NCI-H2196 (cell line): ENCODE measurements around the gene TDRD9.

Source experiments
- DNase-seq: peaks from one replicate; lab custom pipeline; 2025; ENCODE audit not compliant: unreplicated experiment; lab: John Stamatoyannopoulos, UW

The TDRD9 gene

DNA sequence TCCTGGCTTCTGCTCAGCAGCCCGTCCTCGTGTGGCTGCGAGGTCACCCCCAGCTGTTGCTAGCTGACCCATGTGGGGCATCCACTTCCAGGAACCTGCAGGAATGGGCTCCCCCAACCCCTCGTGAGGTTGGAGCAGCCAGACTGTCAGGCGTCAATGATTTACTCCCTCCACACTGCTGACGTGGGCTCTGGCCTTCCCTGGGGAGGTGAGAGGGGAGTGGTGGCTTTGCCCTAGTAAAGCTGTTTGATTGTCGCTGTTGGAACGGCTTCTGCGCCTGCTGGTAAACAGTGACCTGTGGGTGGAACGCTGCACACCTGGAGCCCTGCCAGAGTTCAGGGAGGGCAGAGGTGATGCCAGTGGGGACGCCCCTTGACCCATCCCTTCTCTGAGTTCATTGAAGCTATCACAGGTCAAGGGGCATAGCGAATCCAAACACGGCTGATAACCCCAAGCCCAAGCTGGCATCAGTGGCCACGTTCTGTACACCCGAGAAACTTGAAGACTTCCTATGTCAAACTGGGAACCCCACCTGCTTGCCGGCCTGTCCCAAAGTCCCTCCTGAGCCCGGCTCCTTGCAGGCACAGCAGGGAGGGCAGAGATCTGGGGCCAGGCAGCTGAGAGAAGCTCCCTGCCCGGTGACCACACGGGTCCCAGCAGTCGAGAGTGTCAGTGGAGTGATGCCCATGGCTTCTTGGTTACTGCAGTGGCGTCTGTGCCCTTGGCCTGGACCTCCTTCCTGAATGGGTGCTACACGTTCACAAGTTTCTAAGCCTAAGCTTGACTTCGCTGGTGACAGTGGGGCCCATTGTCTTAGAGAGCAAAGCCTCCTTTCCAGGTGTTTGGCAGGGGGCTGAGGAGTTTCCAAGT lies 160.0 kb downstream of the TDRD9 start:
- DNase-seq: no peak

DNA sequence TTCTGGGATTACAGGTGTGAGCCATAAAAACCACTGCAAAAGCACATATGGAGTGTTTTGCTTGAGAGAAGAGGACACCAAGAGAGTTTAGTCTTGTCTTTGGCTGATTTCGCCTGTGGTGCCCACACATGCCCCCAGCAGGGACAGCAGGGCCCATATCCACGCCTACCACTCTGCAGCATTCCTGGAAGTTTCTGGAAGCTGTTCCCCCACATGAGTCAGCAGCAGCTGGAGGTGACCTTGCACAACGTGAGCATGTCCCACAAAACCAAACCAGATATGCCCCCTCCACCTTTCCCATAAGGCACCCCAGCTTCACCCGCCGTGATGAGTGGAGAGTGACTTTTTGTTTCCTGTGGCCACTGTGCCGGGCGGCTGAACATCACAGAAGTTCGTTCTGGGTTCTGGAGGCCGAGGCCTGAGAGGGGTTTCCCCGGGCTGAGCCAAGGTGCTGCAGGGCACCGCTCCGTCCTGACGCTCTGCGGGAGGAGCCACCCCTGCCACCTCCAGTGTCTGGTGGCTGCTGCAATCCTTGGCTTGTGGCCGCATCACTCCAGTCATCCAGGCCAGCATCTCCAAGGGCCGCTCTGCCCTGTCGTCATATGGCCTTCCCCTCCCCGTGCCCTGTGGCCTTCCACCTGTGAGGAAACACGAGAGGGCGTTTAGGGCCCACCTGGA lies 162.0 kb downstream of the TDRD9 start:
- no peak for DNase-seq

DNA sequence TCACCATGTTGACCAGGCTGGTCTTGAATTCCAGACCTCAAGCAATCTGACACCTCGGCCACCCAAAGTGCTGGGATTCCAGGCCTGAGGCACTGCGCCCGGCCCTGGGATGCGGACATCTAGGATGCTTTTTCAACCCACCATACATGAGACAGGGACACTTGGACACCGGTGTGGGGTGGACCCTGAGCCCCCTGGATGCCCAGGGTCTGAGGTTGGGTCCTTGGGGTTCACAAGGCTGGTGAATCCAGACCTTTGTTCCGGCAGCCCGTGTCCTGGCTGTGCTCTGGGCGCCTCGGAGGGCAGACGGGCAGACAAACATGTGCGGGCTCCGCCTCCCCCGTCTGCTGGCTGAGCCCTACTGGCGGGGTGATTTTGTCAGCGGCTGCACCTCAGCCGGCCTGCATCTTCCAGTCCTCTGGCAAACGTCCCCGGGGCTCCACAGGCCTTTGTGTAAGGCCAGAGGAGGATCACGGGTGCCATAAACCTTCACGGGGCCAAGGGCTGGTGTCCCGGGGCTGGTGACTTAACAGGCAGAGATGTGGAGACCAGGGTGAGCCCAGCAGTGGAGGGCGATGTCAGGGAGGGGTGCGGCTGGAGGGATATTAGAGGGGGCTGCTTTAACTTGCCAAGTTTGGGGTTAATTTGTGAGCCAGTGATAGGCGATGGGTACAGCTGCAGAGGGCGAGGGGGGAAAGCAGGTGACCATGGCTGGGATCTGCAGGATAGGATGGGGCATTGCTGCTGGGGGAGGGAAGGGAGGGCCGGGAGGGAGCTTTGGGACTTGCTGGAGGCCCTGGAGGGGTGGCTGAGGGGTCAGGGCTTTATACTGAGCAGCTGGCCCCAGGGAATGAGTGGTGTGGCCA lies 163.0 kb downstream of the TDRD9 start:
- DNase-seq: no peak

DNA sequence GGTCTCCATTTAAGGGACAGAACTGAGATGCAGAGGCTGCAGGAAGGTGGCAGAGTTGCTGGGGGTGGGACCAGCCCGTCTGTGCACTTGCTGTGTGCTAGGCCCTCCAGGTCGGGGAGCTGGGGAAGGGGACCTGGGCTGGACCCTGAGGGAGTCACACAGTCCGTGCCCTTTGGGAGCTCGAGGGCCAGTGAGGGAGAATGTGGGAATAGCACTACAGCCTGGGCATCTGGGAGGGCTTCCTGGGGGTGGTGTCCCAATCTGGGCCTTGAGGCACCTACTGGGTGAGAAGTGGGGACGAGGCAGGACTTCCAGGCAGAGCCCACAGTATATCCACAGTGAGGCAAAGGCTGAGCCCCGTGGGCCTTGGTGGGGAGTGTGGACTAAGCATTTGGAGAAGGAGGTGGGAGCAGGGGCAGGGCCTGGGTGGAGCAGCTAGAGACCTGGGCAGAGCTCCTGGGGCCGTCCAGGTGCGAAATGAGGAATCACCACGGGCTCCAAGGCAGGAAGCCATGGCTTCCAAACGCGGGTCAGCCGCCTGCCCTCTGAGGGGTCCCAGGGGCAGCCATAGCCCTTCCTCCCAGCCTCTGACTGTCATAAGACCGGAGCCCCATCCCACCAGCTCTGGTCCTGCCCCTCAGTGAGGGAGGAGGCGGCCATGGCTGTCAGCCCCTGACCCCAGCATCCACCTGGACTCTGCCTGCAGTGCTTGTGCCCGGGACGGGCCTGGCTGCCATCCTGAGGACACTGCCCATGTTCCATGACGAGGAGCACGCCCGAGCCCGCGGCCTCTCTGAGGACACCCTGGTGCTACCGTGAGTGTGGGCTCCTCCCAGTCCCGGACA lies 163.9 kb downstream of the TDRD9 start:
- DNase-seq: no peak

DNA sequence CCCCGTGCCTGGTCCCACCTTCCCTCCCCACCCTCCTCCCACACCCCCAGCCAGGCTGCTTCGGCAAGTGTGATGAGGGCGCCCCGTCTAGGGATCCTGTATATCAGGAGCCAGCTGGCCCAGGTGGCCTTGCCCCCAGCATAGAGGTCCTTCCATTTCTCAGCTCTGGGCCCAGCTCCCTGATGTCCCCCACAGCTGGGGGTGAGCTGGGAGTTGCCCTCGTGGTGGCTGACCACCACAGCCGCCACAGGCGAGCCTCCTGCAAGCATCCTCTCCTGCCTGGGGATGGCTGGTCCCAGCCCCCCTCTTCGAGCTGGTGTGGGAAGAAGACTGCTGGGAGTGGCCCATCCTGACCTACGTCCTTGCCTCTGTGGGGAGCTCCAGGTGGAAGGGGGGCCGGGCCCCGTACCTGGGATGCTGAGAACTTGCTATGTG lies 164.7 kb downstream of the TDRD9 start:
- DNase-seq: no peak

DNA sequence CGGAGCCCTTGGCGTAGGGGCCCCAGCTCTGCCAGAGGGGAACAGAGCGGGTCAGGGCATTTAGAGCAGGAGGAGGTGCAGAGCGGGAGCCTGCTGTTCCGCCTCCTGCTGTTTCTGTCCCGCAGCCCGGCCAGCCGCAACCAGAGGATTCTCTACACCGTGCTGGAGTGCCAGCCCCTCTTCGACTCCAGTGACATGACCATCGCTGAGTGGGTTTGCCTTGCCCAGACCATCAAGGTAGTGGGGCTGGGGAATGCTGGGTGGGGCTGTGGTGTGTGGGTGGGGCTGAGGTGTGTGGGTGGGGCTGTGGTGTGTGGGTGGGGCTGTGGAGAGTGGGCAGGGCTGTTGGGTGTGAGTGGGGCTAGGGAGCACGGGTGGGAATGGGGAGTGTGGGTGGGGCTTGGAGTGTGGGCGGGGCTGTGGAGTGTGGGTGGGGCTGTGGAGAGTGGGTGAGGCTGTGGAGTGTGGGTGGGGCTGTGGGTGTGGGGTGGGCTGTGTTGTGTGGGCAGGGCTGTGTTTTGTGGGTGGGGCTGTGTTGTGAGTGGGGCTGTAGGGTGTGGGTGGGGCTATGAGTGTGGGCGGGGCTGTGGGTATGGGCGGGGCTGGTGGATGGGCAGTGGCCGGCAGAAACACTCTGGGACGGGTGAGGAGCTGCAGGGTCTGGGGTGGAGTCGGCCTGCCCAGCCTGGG lies 165.3 kb downstream of the TDRD9 start:
- DNase-seq: no peak

DNA sequence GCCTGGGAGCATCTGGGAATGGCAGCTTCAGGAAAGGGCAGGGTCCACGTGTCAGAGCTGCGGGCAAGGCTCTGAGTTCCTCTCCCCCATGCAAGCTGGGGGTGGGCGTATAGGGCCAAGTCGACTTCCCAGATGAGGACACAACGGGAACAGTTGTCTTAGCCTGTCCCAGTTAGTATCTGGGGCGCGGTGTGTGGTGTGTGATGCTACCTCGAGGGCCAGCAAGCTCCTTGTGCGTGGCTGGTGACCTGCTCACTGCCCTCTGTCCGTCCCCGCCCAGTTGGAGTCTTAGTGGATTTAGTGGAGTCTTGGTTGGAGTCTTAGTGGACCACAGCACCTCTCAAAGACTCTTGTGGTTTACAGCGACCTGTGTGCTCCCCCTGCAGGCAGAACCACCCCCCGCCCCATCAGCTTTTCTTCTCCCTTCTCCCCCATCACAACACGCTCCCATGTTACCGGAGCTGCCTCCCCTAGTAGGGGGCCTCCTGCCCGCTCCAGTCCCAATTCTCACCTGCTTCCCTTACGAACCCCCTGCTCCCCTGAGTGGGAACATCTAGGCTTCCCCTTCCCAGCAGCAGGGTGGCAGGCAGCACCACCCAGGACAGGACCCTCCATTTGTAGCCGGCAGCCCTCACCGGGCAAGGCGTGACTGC lies 165.9 kb downstream of the TDRD9 start:
- no peak for DNase-seq

DNA sequence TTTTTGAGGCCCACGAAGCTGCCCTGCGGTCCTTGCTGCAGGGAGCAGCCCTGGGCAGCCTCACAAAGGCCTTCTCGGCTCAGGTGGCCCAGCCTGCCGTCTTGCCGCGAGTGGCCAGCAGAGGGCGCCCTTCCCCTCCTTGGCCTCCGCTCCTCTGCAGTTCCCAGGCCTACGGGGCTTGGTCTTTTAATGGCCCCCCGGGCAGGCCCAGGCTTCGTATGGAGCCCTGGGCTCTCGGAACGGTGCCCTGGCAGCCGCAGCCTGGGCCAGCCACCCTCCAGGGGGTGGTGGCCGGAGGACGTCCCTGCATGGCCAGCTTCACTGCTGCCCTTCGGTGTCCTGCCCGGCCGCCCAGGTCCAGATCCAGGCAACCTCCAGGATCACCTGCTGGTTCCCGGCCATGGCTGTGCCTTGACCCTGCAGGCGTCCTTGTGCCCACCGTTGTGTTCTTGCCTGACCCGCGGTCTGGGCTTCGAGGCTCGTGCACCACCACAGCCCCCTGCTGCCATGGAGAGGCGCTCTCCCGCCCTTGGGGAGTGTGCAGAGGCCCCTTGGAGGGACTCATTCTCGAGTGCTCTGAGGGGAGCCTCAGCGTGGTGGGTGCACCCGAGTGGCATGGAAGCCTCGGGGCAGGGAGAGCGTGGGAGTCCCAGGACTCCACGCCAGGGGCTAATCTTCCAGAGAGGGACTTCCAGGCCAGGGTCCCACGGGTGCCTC lies 166.6 kb downstream of the TDRD9 start:
- peak; percentile 36 for DNase-seq

DNA sequence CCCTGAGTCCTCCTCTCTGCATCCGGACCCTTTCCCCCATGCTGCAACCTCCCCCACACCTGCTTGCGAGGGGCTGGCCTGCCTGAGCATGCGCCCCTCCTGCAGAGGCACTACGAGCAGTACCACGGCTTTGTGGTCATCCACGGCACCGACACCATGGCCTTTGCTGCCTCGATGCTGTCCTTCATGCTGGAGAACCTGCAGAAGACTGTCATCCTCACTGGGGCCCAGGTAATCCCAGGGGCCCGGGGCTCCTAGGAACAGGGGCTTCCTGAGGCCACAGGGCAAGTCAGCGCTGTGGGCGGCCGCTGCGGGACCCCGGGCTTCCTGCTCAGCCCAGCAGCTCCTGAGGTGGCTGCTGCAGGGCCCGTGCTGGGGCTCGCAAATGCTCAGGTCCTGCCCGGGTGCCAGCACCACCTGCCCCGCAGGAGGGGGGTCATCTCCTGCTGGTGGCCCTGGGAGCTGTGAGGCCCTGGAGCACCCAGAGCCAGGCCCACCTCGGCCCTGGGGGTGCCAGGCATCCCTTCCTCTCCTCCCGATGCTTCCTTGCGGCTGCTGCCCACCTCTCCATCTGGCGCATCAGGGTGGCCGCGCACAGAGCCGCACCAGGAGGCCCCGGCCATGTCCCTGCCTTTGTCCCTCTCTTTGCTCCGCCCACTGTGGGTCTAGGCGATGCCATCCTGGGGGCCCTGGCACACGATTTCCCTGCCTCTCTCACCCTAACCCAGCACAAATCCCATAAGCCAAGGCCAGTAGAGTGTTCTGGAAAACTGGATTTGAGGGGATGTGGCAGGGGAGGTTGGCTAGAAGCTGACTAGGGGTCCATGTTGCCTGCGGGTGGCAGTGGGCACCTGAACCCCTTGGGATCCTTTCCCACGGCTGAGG lies 167.4 kb downstream of the TDRD9 start:
- no peak for DNase-seq

DNA sequence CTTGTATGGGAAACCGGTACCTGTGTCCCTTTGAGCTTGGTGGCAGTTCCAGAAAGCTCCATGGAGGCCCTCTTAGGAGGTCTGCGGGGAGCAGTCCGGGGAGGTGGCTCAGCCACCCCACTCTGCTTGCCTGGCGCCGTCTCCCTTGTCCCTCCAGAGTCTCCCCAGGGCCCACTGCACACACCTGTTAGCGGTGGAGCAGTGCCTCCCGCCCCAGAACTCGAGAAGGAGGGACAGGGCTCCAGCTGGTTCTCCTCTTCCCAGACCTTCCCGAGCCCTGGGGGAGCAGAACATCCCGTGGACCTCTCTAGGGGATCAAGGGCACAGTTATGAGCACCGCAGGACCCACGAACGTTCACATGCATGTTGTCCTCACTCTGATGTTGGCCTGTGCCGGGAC lies 168.1 kb downstream of the TDRD9 start:
- no peak for DNase-seq

DNA sequence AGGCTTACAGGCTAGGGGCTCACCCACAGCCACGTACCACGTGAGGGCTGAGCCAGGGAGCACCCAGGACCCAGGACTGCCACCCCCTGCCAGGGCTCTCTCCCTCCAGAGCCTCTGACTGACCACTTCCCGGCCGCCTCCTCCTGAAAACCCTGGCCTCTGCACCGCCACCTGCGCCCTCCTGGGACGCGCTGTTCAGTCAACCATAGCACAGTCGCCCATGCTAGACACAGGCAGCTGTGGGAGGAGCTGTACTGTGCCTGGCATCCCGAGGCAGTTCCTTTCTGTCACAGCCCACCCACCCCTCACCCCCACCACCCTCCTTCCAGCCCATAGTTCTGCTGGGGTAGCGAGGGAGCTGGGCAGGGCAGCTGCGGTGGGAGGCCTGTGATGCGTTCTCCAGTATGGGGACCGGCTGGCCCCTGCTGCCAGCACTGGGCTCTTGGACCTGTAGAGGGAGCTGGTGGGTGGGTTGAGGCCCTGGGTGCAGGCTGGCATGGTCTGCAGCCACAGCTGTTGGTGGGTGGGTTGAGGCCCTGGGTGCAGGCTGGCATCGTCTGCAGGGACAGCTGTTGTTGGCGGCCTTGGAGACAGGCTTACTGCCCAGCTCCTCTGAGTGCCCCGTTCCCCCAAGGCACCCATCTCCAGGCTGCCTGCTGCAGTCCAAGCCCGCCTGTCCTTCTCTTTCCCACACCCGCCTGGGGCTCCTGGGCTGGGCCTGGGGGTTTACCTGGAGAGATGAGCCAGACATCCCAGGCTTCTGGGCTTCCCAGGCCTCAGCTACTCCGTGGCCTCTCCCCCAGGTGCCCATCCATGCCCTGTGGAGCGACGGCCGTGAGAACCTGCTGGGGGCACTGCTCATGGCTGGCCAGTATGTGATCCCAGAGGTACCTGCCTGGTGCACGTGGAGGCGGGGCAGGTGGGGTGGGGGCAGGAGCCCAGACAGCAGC lies 168.8 kb downstream of the TDRD9 start:
- DNase-seq: no peak

DNA sequence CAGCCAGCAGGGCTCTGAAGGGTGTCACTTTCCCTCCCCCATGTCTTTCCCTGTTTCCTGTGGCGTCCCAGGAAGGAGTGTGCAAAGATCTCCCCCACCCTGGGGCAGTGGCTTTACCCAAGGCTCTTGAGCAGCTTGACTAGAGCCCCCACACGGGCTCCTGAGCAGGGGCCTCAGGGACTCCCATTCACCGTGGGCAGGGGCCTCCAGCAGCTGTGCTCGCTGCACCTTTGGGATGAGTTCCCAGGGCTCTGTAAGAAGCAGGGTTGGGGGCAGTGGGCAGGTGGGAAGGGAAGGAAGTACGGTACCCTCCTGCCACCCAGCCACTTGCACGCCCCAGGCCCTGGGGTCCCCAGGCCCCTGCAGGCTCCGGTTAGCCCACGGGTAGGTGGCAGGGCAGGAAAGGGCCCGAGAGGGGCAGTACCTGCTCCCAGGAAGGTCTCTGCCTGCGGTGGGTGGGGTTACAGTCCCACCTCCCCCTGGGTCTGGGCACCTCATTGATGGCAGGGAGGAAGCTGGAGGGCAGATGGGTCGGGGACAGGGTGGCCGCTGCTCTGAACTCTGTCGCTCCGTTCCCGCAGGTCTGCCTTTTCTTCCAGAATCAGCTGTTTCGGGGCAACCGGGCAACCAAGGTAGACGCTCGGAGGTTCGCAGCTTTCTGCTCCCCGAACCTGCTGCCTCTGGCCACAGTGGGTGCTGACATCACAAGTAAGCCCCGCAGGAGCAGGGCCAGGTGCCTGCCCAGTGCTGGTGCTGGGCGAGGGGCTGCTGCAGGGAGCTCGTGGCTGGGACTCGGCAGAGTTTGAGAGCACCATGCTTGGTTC lies 170.2 kb downstream of the TDRD9 start:
- DNase-seq: no peak

DNA sequence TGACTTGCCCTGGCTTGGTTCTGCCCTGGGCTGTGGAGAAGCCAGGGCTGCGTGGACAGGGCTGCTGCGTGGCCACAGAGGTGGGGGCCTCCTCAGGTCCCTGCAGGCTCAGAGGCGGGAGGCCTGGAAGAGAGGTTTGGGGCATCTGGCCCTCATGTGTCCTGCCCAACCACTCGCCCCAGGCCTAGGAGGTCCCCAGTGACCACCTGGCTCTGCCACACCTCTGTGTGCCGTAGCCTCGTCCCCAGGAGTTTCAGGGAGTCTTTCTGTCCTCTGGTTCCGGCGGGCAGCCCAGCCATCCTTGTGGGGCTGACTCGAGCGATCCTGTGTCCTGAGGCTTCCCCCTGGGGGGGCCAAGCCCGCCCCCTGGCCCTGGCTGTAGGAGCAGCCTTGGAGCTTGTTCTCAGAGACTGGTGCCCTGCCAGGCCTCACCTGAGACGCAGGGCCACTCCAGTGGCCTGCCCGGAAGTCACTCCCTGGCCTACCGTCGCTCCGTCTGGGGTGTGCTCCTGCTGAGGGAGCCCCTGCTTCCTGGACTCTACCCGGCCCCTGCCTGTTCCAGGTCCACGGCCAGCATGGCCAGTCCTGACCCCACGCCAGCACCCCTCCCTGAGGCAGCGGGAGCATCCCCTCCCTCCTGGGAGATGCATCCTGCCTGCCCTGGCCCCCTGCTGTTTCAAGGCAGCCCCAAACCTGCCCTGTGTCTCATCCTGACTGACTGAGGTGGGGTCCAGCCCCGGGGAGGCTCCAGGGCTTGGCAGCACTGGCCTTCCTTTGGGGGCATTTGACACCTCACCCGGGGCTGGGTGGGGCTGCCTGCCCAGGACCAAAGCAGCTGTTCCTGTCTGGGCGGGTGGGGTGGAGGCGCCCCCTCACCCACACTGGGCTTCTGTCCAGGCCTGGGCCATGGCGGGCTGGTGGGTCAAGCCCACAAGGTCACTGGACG lies 171.1 kb downstream of the TDRD9 start:
- DNase-seq: no peak

DNA sequence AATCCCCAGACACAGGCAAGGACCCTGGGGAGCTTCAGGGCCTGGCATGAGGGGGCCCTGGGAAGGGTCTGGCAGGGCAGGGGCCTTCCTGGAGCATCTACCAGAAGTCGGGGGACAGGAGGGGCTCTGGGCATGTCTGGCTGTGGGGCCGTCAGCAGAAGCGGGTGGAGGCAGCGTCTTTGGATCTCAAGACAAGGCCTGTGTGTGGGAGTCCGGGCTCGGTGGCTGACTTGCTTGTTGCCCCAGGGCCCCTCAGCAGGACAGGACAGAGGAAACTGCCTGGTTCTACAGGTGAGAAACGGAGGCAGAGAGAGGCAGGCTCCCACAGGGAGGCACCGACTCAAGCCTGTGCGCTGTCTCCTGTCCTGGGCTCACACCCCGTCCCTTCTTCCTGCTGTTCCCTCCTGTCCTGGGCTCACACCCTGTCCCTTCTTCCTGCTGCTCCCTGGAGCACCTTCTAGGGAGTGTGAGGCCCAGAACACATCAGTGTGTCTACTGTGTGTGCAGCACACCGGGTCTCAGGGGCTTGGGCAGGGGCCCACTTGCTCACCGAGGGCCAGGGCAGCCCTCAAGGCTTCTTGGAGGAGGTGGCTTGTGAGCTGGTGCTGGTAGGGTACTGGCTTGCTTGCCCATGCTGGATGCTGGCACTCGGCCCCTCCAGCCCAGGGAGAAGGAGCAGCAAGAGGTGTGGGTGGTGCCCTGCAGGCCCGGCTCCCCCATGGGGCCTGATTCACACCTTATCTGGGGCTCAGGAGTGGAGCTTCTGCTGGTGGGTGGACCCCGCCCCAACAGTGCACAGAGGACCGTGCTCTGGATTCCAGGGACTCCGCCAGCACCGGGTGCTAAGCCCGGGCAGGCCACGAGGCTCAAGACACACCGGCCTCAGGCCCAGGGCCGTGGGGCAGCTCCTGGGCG lies 172.2 kb downstream of the TDRD9 start:
- DNase-seq: no peak
